Esophagus squamous epithelium (tissue), 5 donors: ENCODE results near the gene KSR1. TPM values are rescaled to one million over a fixed set of nuclear protein-coding genes. Genes with fewer than 3 reads are reported as not detected.
A peak's percentile ranks its signal among the peaks of the same experiment; 100 is the strongest.

Experiments used
- DNase-seq: peaks from one replicate; lab custom pipeline; 2025; lab: John Stamatoyannopoulos, UW
- H3K27ac ChIP-seq, 4 donors: fragments of 200-600 bp; sonication (generic); one replicate each; pipeline ENCODE4 v1.5.1; 2016 to 2019; ENCODE audit warnings: mild to moderate bottlenecking in 1 of 4
- H3K27me3 ChIP-seq, 4 donors: fragments of 200-600 bp; sonication (generic); 1 replicate in 3 of 4; 2 replicates in 1 of 4; pipeline versions ENCODE4 v1.5.1 to v1.6.0; 2017 to 2021; ENCODE audit warnings: antibody characterized with exemption in 1 of 4
- H3K36me3 ChIP-seq, 3 donors: fragments of 200-600 bp; sonication (generic); one replicate each; pipeline ENCODE4 v1.5.1; 2016 to 2019
- H3K4me1 ChIP-seq, 3 donors: fragments of 200-600 bp; sonication (generic); one replicate each; pipeline ENCODE4 v1.5.1; 2017 to 2019
- H3K4me3 ChIP-seq, 4 donors: fragments of 200-600 bp; sonication (generic); 1 replicate in 3 of 4; 2 replicates in 1 of 4; pipeline ENCODE4 v1.5.1; 2016 to 2019; ENCODE audit warnings: mild to moderate bottlenecking in 2 of 4, moderate library complexity in 1 of 4
- H3K9me3 ChIP-seq, 3 donors: fragments of 200-600 bp; sonication (generic); one replicate each; pipeline ENCODE4 v1.5.1; 2016 to 2019
- POLR2A ChIP-seq, 4 donors: fragments of 450-650 bp; IDR thresholded peaks; one replicate each; pipeline ENCODE4 v1.6.1; 2017; ENCODE audit warnings: antibody characterized with exemption in 4 of 4, mild to moderate bottlenecking in 4 of 4, moderate library complexity in 3 of 4
- WGBS, 2 donors: methylation state at CpG; one replicate each; pipeline ENCODE4 v1.1.5; 2018; 5-methylcytosine and 5-hydroxymethylcytosine counted together
- intact Hi-C: fragments of 100-400 bp; cut with DNase I; formaldehyde crosslinking; loops from one replicate; pipeline ENCODE4 v1.15.0; 2022
- total RNA-seq, 4 donors: library from RNA; depleted of rRNA; stranded (reverse); fragments of >200 nt; gene quantifications; one replicate each; pipeline ENCODE4 v1.1.0, GENCODE V29; 2016
- TF ChIP-seq, protein P1 (sequence below), 6 experiments: fragments of 450-650 bp in 4 of 6; fragments of 200-600 bp in 2 of 6; sonication (generic) in 2 of 6; IDR thresholded peaks; one replicate each; pipeline ENCODE4 v1.5.1; 2016 to 2019; ENCODE audit warnings: antibody characterized with exemption in 6 of 6, mild to moderate bottlenecking in 4 of 6, moderate library complexity in 4 of 6
- donor health status: DM: yes; HTN: yes; CAD: no.

Gene KSR1
- total RNA-seq, 4 donors from 2014 or later: 22.3 to 32.4 (median 31.0) TPM

DNA sequence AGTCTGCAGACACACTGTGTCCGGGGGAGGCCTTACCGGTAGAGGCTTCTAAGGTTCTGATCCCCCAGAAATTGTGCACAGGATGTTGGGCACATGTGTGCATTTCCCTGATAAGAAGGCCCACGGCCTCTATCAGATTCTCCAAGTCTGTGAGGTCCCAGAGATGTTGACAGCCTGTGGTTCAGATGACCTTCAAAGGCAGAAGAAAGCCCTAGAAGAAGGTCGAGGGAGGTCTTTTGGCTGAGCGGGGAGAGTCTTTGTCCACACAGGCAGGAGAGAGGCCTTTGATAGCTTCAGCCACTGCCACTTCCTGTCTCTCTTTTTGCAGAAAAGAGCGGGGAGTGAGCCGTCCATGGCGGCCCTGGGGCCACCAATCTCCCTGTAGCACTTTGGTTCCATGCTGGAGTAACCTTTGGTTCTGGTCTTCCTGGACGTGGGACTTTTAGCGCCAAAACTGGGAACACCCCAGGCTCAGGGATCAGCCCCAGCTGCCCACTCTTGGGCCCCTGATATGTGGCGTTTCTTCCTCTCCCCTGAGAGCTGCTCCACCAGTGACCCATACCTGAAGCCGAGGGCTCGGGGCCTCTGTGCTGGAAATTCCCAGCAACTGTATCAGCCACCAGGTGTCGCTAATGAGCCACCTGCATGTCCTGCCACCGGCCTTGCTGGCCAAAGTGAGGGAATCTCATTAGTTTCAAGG is 146.6 kb downstream of the KSR1 start:
- peaks cover 28 to 83% (median 29%) of the 10 kb centered on the region in 3 donors for H3K36me3 ChIP-seq
- TF ChIP-seq, protein P1, sequence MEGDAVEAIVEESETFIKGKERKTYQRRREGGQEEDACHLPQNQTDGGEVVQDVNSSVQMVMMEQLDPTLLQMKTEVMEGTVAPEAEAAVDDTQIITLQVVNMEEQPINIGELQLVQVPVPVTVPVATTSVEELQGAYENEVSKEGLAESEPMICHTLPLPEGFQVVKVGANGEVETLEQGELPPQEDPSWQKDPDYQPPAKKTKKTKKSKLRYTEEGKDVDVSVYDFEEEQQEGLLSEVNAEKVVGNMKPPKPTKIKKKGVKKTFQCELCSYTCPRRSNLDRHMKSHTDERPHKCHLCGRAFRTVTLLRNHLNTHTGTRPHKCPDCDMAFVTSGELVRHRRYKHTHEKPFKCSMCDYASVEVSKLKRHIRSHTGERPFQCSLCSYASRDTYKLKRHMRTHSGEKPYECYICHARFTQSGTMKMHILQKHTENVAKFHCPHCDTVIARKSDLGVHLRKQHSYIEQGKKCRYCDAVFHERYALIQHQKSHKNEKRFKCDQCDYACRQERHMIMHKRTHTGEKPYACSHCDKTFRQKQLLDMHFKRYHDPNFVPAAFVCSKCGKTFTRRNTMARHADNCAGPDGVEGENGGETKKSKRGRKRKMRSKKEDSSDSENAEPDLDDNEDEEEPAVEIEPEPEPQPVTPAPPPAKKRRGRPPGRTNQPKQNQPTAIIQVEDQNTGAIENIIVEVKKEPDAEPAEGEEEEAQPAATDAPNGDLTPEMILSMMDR (IDR thresholded peaks at IDR 0.05): peak; percentile 92 to 99 (median 93)
- TF ChIP-seq POLR2A (IDR thresholded peaks at IDR 0.05): no peak
- DNase-seq: no peak
- H3K27me3 ChIP-seq: no peaks in the 10 kb centered on the region
- no peak overlapping the region for H3K4me3 ChIP-seq
- peaks cover 4 to 36% (median 6%) of the 10 kb centered on the region in 3 donors for H3K4me1 ChIP-seq
- 37 to 61% methylated on average over 4 to 5 of the region's 15 CpGs for WGBS, 2 donors
- no peaks in the 10 kb centered on the region for H3K9me3 ChIP-seq
- intact Hi-C loops: loop anchor here (2.0 to 5.0 kb wide), 3 partner anchors 48 to 366 kb away; no protein-coding TSS in a partner anchor
- H3K27ac ChIP-seq: no peak overlapping the region

DNA sequence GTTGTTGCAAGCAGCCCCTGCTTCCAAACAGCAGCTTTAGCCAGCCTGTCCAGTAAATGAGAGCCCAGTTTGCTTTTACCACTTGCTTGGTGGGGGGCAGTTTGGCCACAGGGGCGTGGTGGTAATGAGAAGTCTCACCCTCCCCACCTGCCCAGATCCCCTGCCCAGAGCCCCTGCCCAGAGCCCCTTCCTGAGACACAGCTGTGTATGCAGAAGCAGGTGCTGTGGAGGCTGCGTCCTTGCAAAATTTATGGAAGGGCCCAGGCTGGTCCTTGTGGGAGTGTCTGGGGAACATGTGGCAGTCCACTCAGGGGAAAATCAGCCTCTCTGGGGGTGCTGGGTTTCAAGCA is 147.1 kb downstream of the KSR1 start:
- peaks cover 4 to 36% (median 6%) of the 10 kb centered on the region in 3 donors for H3K4me1 ChIP-seq
- WGBS, 2 donors: 93% methylated on average over 2 of the region's 2 CpGs; no CpG with 5 or more reads in 1 of the 2 donors
- TF ChIP-seq, protein P1 (IDR thresholded peaks at IDR 0.05): no peak
- TF ChIP-seq POLR2A (IDR thresholded peaks at IDR 0.05): no peak
- no peaks in the 10 kb centered on the region for H3K9me3 ChIP-seq
- intact Hi-C loops: loop anchor here (2.0 to 5.0 kb wide), 3 partner anchors 47 to 366 kb away; no protein-coding TSS in a partner anchor
- no peaks in the 10 kb centered on the region for H3K27me3 ChIP-seq
- H3K27ac ChIP-seq: no peak overlapping the region
- DNase-seq: no peak
- peaks cover 29 to 83% (median 29%) of the 10 kb centered on the region in 3 donors for H3K36me3 ChIP-seq
- H3K4me3 ChIP-seq: no peak overlapping the region

DNA sequence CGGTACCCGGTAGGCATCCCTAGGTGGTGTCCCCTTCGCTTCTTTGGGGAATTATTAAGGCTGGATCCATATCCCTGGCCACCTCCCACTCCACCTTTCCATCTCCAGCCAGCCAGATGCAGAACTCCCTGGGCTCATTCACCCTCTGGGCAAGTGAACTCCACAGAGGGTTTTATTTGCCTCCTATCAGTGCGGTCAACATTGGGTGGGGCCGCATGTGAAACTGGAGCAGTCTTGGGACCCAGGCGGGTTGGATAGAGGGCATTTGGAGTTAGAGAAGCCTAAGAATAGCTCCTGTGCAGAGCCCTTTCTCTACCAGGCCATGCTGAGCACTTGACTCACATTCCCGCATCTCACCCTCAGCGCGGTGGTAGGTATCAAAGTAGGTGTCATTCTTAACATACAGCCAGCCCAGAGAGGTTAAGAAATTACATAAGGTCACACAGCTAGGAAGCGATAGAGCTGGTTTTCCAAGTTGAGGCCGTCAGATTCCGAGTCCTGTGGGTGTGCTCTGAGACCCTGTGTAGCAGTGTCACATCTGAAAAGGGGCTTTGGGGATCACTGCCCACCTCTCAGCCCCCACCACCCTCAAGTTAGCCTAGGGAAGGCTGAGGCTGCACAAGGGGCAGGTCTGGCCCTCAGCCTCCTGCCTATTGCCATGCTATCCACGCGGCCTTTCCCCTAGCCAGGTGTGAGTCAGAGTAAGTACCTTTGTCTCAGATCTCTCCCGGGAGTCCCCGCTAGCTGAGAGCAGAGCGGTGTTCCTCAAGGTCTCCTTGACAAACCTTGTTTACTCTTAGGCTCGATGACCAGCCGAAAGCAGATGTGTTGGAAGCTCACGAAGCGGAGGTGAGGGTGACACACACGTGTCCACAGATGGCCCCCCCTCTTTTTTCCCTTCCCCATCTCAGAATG is 147.9 kb downstream of the KSR1 start:
- H3K4me3 ChIP-seq: no peak overlapping the region
- no peaks in the 10 kb centered on the region for H3K27me3 ChIP-seq
- TF ChIP-seq, protein P1 (IDR thresholded peaks at IDR 0.05): no peak
- no peak for TF ChIP-seq POLR2A (IDR thresholded peaks at IDR 0.05)
- H3K36me3 ChIP-seq: peaks cover 29 to 83% (median 31%) of the 10 kb centered on the region in 3 donors
- no peaks in the 10 kb centered on the region for H3K9me3 ChIP-seq
- WGBS, 2 donors: 93 to 94% methylated on average over 9 to 18 of the region's 22 CpGs
- DNase-seq: no peak
- intact Hi-C loops: loop anchor here (2.0 to 5.0 kb wide), 3 partner anchors 47 to 367 kb away; no protein-coding TSS in a partner anchor
- peaks cover 4 to 36% (median 6%) of the 10 kb centered on the region in 3 donors for H3K4me1 ChIP-seq
- H3K27ac ChIP-seq: no peak overlapping the region

DNA sequence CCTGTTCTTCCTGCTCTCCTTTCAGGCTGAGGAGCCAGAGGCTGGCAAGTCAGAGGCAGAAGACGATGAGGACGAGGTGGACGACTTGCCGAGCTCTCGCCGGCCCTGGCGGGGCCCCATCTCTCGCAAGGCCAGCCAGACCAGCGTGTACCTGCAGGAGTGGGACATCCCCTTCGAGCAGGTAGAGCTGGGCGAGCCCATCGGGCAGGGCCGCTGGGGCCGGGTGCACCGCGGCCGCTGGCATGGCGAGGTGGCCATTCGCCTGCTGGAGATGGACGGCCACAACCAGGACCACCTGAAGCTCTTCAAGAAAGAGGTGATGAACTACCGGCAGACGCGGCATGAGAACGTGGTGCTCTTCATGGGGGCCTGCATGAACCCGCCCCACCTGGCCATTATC is 149.2 kb downstream of the KSR1 start:
- intact Hi-C loops: no loop called here

More for the DNA sequence above, 149.2 kb downstream of the KSR1 start:
- H3K9me3 ChIP-seq: no peaks in the 10 kb centered on the region
- 60 to 95% methylated on average over 2 to 7 of the region's 25 CpGs for WGBS, 2 donors
- H3K27me3 ChIP-seq: no peaks in the 10 kb centered on the region
- H3K4me3 ChIP-seq: no peak overlapping the region
- DNase-seq: no peak
- H3K27ac ChIP-seq: no peak overlapping the region
- H3K4me1 ChIP-seq: peaks cover 4 to 32% (median 6%) of the 10 kb centered on the region in 3 donors
- peaks cover 29 to 92% (median 38%) of the 10 kb centered on the region in 3 donors for H3K36me3 ChIP-seq
- TF ChIP-seq, protein P1 (IDR thresholded peaks at IDR 0.05): no peak
- no peak for TF ChIP-seq POLR2A (IDR thresholded peaks at IDR 0.05)
